Body of pancreas (tissue), 4 donors: ENCODE results near the gene PTGS1. TPM values are rescaled to one million over a fixed set of nuclear protein-coding genes. Genes with fewer than 3 reads are reported as not detected.
"Not testable (repeated sequence)": the region's sequence is repeated elsewhere in the genome, so short reads cannot be mapped to it uniquely, and the experiment has no call there.

Source experiments
- ATAC-seq: fragments of 150-250 bp; one replicate; pipeline ENCODE4 v1.9.1; 2016
- DNase-seq, 4 donors: peaks; one replicate each; pipeline ENCODE4 v3.0.0-alpha.2; 2019
- H3K27ac ChIP-seq, 4 donors: fragments of 200-600 bp; sonication (generic); 1 replicate in 3 of 4; 2 replicates in 1 of 4; pipeline versions ENCODE4 v1.5.1 to v1.6.1; 2016 to 2019; ENCODE audit warnings: mild to moderate bottlenecking in 1 of 4, mixed read lengths in 1 of 4, moderate library complexity in 1 of 4
- H3K27me3 ChIP-seq, 2 donors: fragments of 200-600 bp; sonication (generic); one replicate each; pipeline ENCODE4 v1.6.0; 2016; ENCODE audit warnings: mild to moderate bottlenecking in 1 of 2
- H3K36me3 ChIP-seq, 2 donors: fragments of 200-600 bp; sonication (generic); replicated peaks in 1 of 2; 2 replicates each; pipeline ENCODE4 v1.5.1; 2016; ENCODE audit warnings: low read depth in 2 of 2; ENCODE audit not compliant: insufficient read depth in 1 of 2
- H3K4me1 ChIP-seq: fragments of 200-600 bp; sonication (generic); one replicate; pipeline ENCODE4 v1.6.0; 2016
- H3K4me3 ChIP-seq, 2 donors: fragments of 200-600 bp; sonication (generic); 1 replicate in 1 of 2; 2 replicates in 1 of 2; pipeline ENCODE4 v1.5.1; 2016 to 2019
- H3K9me3 ChIP-seq, 3 donors: fragments of 200-600 bp; sonication (generic); 1 replicate in 2 of 3; 2 replicates in 1 of 3; pipeline ENCODE4 v1.5.1; 2016
- POLR2A ChIP-seq, 3 donors: fragments of 450-650 bp; IDR thresholded peaks; one replicate each; pipeline ENCODE4 v1.6.1; 2016; ENCODE audit warnings: antibody characterized with exemption in 3 of 3, mild to moderate bottlenecking in 2 of 3
- WGBS, 2 donors: methylation state at CpG; one replicate each; pipeline ENCODE4 v1.1.5; 2017; 5-methylcytosine and 5-hydroxymethylcytosine counted together
- intact Hi-C: fragments of 100-400 bp; cut with DNase I; formaldehyde crosslinking; loops from one replicate; pipeline ENCODE4 v1.15.1; 2023
- total RNA-seq, 2 donors: library from RNA; depleted of rRNA; stranded (reverse); fragments of >200 nt; gene quantifications; one replicate each; pipeline ENCODE4 v1.1.0, GENCODE V29; 2016
- TF ChIP-seq, protein P1 (sequence below), 7 experiments: fragments of 450-650 bp in 4 of 7; fragments of 200-600 bp in 3 of 7; sonication (generic) in 3 of 7; IDR thresholded peaks; one replicate each; pipeline ENCODE4 v1.5.1; 2016 to 2019; ENCODE audit warnings: antibody characterized with exemption in 7 of 7

The PTGS1 gene
- 1 to 10 TPM; 2.1 to 3.0 TPM for total RNA-seq

DNA sequence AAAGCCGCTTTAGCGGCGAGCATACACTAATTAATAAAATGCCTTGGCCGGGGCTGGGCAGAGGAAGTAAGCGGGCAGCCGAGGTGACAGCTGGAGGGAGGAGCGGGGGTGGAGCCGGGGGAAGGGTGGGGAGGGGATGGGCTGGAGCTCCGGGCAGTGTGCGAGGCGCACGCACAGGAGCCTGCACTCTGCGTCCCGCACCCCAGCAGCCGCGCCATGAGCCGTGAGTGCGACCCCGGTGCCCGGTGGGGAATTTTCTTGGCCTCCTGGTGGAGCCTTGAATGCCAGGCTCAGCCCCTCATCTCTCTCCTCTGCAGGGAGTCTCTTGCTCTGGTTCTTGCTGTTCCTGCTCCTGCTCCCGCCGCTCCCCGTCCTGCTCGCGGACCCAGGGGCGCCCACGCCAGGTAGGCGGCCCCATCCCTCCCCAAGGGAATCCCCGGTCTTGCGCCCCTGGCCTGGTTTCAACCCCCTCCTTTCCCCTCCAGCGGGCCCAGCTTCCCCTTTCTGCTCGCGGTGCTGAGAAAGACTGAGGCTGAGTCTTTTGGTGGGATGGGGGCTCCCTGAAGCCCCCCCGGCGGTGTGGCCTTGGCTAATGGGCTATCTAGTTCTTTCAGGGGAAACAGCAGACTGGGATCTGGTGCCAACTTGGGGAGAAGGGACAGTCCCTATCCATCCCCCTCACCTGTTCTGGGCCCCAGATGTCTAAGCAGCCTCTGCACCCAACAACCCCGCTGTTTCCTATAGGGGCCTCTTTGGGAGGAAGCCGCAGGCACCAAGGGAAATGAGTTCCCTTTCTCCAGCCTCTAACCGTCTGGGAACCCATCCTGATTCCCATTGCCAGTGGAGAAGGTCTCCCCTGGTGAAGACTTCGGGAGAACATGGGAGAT is at the start of gene PTGS1:
Gene PTGS1, plus strand, starts transcription at position 156 of the 887 bp plus-strand sequence. Its CDS starts 61 bp downstream, at position 217.
- no peak within 1 kb of the TSS for H3K4me3 ChIP-seq
- peak within 1 kb of the TSS in 1 of 4 donors; percentile 46 for H3K27ac ChIP-seq
- TF ChIP-seq, protein P1, sequence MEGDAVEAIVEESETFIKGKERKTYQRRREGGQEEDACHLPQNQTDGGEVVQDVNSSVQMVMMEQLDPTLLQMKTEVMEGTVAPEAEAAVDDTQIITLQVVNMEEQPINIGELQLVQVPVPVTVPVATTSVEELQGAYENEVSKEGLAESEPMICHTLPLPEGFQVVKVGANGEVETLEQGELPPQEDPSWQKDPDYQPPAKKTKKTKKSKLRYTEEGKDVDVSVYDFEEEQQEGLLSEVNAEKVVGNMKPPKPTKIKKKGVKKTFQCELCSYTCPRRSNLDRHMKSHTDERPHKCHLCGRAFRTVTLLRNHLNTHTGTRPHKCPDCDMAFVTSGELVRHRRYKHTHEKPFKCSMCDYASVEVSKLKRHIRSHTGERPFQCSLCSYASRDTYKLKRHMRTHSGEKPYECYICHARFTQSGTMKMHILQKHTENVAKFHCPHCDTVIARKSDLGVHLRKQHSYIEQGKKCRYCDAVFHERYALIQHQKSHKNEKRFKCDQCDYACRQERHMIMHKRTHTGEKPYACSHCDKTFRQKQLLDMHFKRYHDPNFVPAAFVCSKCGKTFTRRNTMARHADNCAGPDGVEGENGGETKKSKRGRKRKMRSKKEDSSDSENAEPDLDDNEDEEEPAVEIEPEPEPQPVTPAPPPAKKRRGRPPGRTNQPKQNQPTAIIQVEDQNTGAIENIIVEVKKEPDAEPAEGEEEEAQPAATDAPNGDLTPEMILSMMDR (IDR thresholded peaks at IDR 0.05) = no peak
- no peak for TF ChIP-seq POLR2A (IDR thresholded peaks at IDR 0.05)
- ATAC-seq (peak; percentile 53), DNase-seq (peak in 3 of 4 donors; percentile 49 to 51 (median 51))
- intact Hi-C loops = no loop called here
- H3K4me1 ChIP-seq = peaks cover 19% of the 10 kb centered on the region
- no peaks in the 10 kb centered on the region for H3K36me3 ChIP-seq
- H3K27me3 ChIP-seq = no peaks in the 10 kb centered on the region
- WGBS, 2 donors = 8 to 17% methylated on average over 18 to 39 of the region's 39 CpGs
- no peaks in the 10 kb centered on the region for H3K9me3 ChIP-seq

DNA sequence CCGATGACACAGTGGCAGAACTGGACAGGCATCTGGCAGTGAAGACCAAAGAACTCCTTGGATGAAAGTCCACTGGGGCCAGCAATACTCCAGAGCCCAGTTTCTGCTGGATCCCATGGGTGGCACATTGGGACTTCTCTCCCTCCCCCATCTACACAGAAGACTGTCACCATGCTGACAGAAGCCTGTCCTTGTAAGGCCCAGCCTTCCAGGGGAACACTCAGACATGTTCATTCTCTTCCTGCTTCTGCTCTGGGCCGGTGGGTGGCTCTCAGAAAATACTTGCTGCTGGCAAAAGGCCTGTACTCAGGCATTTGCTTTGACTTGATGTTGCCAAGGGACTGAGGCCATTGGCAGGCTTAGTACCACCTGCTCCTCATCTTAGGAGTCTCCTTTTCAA is 48.3 kb upstream of the PTGS1 start:
- WGBS, 2 donors = 81 to 100% methylated on average over 2 of the region's 2 CpGs

DNA sequence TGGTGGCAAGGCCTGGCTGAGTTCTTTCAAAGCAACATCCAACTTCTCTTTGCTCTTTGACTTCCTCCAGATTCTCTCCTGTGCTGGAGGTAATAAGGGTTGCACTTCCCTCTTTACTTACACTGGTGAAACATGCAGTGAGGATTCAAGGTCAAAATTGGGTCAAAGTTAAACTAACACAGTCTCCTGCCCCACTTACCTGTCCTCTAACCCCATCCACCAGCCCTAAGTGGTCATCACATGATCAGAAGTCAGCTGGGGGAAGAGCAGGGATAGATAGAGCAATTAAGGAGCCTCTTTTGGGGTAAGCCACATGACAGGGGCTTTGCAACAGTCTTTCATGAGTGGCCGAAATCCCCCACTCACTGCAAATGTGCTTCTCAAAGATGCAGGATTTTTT is 46.2 kb upstream of the PTGS1 start:
- intact Hi-C loops, H3K9me3 ChIP-seq, H3K27me3 ChIP-seq, ATAC-seq, H3K4me1 ChIP-seq, H3K4me3 ChIP-seq, DNase-seq: not testable (repeated sequence)
- Histone ChIP-seq H3K36me3 (peaks cover 7 to 10% of the 10 kb centered on the region in 2 donors), H3K27ac (peak overlapping the region in 1 of 4 donors; percentile 45)
- 54 to 68% methylated on average over 1 of the region's 1 CpG for WGBS, 2 donors

More for the DNA sequence above, 48.3 kb upstream of the PTGS1 start:
- ATAC-seq = no peak
- H3K27me3 ChIP-seq = no peaks in the 10 kb centered on the region
- intact Hi-C loops = no loop called here
- H3K36me3 ChIP-seq = peaks cover 7 to 10% of the 10 kb centered on the region in 2 donors
- no peak for TF ChIP-seq POLR2A (IDR thresholded peaks at IDR 0.05)
- TF ChIP-seq, protein P1 (IDR thresholded peaks at IDR 0.05) = no peak
- H3K9me3 ChIP-seq = no peaks in the 10 kb centered on the region
- DNase-seq = no peak
- no peak overlapping the region for H3K4me3 ChIP-seq
- no peaks in the 10 kb centered on the region for H3K4me1 ChIP-seq
- H3K27ac ChIP-seq = no peak overlapping the region

DNA sequence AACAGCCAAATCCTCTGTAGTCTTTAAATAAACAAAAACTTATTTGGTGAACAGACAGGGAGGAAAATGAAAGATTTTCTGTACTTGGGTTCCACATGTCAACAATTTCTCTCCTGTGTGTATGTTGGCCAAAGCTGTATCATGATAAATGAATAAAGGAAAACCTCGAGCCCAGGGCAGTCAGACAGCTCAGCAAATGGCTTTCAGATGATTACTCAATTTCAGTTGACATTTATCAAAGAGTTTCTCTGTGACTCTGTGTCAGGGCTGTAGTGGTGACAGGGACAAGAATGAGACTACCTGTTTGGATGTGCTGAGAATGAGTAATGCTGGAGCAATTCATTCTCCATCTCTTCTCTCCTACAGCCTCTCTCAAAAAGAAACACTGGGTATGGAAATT is 45.7 kb upstream of the PTGS1 start:
- Histone ChIP-seq H3K9me3 (no peaks in the 10 kb centered on the region), H3K4me3 (no peak overlapping the region), H3K36me3 (peaks cover 7 to 10% of the 10 kb centered on the region in 2 donors), H3K4me1 (no peaks in the 10 kb centered on the region), H3K27ac (peak overlapping the region in 1 of 4 donors; percentile 45), H3K27me3 (no peaks in the 10 kb centered on the region)
- ATAC-seq = no peak
- TF ChIP-seq, protein P1 (IDR thresholded peaks at IDR 0.05) = no peak
- no peak for TF ChIP-seq POLR2A (IDR thresholded peaks at IDR 0.05)
- DNase-seq = no peak
- 11 to 23% methylated on average over 1 of the region's 1 CpG for whole genome bisulfite sequencing, 2 donors
- intact Hi-C loops = no loop called here

DNA sequence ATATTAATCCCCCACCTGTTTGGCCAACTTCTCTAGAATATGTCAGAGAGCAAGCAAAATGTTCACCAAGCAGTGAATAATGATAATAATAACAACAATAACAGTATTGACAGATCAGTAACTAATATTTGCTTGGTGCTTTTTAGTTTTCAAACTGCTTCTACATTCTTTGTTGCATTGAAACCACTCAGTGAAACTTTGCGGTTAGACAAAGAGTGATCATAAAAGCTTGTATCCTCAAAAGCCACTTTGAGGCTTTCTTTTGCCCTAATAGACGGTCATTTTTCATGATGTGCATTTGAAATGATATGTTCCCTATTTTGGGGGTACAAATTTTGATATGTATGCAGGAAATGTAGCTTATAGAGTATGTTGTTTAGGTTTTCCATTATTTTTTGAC is 43.6 kb upstream of the PTGS1 start:
- no peaks in the 10 kb centered on the region for H3K4me1 ChIP-seq
- no peak overlapping the region for H3K27ac ChIP-seq
- no peak overlapping the region for H3K4me3 ChIP-seq
- intact Hi-C loops = no loop called here
- no peak for ATAC-seq
- 97 to 98% methylated on average over 2 of the region's 2 CpGs for WGBS, 2 donors
- H3K36me3 ChIP-seq = peaks cover 7 to 10% of the 10 kb centered on the region in 2 donors
- TF ChIP-seq, protein P1 (IDR thresholded peaks at IDR 0.05) = no peak
- no peak for TF ChIP-seq POLR2A (IDR thresholded peaks at IDR 0.05)
- no peaks in the 10 kb centered on the region for H3K9me3 ChIP-seq
- no peak for DNase-seq
- H3K27me3 ChIP-seq = no peaks in the 10 kb centered on the region
